ENCODE data around the gene PRKAR1B.
A peak's percentile ranks its signal among the peaks of the same experiment; 100 is the strongest.

PRKAR1B gene

DNA sequence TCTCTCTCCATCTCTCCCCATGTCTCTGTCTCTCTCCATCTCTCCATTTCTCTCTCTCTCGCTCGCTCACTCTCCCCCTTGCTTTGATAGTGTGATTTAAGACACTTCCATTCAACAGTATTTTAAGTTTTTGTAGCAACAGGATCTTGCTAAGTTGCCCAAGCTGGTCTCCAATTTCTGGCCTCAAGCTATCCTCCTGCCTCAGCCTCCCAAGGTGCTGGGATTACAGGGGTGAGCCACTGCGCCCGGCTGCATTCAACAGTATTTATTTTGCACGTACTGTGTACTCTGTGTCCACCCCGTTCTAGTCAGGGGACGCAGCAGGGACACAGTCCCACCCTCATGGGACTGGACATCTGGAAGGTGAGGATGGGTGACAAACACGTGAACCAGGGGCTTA lies 193.0 kb downstream of the PRKAR1B start:
- no peak for DNase-seq

DNA sequence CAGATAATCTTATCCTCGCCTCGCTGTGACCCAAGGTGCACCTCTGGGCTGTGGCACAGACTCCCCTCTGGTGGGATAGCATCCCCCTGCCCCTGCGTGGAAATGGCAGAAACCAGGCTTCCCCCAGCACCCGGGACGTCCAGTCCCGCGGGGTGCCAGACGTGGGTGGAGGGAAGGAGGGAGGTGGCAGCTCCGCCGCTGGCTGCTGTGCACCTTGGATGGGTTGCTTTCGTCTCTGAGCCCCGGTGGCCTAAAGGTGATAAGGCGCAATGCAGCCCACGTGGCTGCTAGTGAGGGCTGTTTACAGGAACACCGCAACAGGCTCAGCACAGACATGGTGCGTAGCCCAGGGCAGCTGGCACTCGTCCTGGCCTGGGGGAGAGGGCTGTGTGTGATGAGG lies 193.8 kb downstream of the PRKAR1B start:
- DNase-seq: no peak

DNA sequence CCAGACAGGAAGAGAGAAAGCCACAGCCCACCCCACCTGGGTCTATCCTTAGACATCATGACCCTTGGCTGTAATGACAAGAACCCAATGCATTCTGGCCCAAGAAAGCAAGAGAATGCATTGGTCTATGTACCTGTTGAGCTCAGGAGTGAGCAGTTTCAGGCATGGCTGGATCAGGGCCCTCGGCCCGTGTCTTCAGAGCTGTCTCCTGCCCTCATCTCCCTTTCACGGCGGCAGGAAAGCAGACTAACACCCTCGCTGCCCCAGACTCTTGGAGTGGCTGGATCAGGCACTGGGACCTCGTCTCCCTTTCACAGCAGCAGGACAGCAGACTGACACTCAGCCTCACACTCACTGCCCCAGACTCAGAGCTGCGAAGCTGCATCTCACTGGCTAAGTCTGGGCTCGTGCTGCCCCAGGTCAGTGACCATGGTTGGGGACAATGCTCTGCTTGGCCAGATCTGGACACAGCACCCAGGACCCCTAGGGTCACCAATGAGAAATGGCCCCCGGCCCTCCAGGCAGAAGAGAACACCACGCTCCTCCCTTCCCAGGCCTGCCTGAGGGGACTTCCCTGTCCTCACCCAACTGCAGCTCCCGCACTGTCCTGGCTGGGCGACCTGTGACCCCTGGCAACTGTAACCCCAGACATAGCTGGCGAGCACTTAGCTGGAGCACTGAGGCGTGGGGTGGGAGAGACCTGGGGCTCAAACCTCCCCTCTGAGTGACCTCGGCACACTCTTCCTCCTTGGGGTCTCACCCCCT lies 194.5 kb downstream of the PRKAR1B start:
- DNase-seq: no peak

DNA sequence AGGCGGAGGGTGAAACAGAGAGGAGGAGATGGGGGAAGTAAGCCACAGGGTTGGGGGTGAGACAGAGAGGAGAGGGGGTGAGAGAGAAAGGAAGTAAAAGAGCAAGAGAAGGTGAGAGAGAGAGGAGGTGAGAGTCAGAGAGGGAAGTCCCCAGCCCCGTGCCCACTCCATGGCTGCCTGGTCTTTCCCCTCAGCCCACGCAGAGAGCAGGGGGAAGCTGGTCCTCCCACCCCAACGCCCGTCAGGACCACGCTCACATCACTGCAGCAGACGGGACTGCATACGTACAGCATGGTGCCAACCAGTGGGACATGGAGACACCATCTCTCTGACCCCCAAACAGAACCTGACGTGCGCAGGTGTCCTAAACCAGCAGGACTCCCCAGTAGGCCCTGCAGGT lies 195.3 kb downstream of the PRKAR1B start:
- DNase-seq: no peak

DNA sequence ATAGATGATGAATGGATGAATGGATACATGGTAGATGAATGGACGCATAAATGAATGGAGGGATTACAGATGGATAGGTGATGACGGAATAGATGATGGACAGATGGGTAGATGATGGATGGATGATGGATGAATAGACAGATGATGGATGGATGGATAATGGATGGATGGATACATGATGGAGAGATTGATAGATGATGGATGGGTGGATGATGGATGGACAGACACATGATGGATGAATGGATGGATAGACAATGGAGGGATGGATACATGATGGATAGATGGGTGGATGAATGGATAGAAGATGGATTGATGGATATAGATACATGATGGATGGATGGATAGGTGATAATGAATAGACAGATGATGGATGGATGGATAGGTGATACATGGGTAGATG lies 198.6 kb downstream of the PRKAR1B start:
- no peak for DNase-seq

DNA sequence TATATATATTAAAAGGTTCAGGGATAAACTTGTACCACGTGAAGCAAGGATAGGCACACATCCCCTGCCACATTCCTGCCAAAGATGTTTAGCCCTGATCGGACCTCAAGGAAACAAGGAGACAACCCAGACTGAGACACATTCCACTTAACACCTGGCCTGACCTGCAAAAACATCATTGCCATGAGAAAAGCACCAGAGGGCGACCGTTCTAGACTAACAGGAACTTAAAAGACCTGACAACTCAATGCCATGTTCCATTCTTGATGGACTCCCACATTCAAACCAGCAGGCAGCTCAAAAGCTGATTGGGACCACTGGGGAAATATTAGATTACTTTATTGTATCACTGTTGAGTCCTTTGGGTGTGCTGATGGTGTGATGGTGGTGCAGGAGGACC lies 199.4 kb downstream of the PRKAR1B start:
- DNase-seq: no peak

DNA sequence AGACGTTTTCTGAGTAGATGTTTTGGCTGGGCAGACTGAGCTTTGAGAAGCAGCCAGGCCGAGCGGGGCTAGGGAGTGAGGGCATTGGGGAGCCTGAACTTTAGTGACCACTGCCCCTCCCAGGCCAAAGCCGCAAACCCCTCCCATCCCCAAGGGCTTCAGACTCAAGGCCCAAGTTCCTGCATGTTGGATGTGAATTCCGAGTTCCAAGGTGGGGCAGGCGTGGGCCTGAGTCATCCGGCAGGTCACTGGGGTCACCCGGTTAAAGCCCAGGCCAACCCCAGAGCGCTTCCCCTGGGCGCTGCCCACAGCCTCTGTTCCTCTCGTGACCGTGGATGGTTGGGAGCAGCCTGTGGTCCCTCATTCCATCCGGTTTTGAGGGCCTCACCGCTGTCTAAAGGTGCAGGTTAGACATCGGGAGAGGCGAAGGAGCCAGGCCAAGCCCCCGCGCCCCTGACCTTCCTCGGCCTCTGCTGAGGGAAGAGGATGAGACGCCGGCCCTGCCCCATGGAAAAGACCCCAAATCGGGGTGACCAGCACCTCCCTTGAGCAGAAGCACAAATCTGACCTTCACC lies 200.5 kb downstream of the PRKAR1B start:
- DNase-seq: no peak

DNA sequence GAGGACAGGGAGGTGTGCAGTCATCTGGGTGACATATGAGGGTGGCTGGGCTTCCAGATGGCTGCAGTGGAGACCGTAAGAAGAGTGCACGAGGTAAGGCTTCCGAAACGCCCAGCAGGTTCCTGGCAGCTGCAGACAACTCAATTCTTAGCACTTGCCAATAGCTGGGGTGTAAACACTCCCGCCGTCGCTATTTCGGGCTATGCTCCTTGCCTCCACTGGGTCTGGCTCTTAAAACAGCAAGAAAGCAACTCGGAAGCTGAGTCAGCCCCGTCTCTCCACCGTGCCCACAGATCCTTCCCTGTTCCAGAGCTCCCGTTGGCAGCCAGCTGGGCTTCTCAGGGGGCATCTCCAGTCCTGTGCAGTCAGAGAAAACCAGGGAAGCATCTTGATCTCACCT lies 201.3 kb downstream of the PRKAR1B start:
- DNase-seq: no peak

DNA sequence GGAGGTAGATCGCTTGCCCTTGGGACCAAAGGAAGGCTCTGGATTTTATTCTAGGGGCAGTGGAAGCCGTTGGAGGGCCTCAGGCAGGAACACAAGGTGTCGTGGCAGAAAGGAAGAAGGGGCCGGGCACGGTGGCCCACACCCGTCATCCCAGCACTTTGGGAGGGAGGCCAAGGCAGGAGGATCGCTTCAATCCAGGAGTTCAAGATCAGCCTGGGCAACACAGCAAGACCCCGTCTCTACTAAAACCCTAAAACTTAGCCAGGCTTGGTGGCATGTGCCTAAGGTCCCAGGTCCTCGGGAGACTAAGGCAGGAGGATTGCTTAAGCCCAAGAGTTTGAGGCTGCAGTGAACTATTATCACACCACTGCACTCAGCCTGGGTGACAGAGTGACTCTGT lies 202.3 kb downstream of the PRKAR1B start:
- no peak for DNase-seq

DNA sequence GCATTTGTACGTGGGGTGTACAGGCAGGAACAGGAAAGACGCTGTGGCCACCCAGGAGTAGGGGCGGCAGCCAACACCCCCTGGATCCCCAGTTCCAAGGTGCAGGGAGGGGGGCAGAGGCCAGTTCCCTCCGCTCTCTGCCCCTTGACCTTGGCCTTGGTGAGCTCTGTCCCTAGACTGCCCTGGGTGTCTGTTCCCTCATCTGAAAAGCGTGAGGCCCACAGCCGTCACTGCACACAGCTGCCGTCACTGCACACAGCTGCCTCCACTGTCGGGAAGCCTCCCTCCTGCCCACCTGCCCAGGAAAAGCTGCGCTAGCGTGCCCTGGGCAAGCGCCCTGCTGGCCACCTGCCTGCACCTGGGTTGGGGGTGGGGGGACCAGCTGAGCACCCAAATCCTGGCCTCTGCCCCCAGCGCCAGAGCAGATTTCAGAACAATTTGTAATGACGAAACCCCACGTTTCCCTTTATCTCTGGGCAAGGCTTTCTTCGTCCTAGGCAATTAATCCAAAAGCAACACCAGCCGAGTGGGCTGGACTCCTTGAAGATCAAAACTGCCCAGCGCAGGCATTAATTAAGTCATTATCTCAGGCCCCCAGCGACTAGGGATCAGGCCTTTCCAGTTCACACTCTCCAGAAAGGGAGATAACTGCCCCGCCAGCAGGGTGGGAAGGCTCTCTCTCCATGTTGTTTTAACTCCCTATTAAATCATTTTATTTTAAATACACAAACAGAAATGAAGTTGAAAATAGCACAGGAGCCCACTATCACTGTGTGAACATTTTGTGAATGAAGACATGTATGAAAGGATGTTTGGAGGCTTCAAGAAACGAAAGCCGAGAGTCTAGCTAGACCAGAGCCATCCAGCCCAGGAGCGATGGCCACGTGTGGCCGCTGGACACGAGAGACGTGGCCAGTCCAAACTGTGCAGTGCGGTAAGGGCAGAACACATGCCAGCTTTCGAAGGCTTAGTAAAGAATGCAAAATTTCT lies 203.4 kb downstream of the PRKAR1B start:
- no peak for DNase-seq

DNA sequence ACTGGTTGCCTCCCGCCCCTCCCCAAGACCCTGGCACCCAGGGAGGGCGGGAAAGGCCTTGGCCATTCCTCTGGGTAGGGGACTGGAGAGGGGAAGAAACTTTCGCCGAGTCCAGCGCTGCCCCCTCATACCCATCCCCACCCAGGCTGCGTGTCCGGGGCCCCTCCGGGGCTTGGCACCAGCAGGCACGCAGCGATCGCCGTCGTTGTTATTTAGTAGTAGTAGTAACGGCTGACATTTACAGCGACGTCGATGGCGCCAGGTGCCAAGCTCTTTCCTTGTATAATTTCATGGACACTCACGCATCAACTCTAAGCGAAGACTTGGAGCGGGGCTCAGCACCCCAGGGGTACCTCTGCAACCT lies 204.1 kb downstream of the PRKAR1B start:
- DNase-seq: no peak

DNA sequence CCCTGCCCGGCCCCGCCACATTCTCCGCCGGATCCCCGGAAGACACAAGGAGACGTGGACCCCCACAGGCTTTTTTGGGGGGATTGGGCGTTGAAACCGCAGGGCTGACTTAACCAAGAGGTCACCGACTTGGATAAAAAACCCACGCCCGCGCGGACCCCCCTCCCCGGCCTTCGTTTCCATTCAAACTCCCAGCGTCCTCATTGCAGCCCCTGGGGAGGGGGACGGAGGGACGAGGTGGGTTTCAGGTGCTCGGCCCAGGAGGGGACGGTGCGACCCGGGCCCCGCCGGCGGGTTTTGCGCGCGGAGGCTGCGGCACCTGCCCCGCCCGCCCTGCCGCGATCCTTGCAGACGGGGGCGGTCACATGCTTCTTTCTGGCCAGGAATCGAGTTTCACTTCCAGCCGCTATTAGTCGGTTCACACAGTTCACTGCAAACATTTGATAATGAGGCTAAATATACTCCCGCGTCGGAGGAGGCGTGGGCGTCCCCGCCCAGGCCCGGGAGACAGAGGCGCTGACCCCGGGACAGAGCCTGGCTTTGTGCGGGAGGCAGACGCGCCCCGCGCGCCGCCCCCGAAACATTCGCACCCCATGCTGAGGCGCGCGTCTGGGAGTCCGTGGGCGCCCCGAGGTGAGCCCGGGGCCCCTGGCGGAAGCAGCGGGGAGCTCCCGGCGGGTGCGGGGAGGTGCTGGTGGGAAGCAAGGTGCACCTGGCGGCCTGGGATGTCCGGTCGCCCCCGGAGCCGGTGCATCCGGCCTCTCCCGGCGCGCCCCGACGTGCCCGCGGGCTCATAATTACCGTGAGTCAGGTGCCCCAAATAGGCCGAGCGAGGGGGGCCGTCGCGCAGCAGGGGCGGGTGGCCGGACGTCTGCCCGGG lies 204.8 kb downstream of the PRKAR1B start:
- DNase-seq: peak; percentile 21

DNA sequence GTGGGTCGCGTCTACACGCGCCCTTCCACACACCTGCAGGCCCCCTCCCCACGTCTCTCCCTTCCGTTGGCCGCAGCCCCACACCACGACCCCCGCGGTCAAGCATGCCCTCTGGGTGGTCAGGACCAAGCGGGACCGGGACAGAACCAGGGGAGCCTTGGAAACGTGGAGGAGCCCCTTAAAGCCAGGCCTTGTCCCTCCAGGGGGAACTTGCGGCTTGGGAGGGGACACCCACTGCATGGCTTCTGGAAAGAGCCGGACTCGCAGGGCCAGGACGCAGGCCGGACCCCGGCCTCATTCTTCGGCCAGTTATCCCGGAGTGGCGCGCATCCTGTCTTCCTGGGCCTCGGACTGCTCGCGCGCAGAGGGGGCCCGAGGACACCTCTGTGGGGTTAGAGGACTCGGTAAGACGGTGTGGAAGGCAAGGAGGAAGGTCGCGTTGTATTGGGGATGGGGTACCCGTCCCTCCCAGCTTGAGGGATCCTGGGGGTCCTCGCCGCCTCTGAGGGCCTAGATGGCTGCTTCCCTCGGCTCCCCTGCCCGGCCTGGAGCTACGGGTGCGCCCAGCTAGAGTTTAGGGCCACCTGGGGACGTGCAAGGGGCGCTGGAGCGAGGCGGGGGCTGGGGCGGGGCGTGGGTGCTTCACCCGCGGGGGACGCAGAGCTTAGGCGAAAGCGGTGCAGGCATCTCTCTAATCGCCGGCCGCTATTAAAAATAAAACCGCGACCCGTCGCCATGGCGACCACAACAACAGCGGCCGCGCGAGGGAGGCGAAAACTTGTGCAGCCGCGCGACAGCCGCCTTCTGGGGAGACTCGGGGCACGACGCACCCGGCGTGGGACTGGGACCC lies 205.6 kb downstream of the PRKAR1B start:
- peak; percentile 26 for DNase-seq

DNA sequence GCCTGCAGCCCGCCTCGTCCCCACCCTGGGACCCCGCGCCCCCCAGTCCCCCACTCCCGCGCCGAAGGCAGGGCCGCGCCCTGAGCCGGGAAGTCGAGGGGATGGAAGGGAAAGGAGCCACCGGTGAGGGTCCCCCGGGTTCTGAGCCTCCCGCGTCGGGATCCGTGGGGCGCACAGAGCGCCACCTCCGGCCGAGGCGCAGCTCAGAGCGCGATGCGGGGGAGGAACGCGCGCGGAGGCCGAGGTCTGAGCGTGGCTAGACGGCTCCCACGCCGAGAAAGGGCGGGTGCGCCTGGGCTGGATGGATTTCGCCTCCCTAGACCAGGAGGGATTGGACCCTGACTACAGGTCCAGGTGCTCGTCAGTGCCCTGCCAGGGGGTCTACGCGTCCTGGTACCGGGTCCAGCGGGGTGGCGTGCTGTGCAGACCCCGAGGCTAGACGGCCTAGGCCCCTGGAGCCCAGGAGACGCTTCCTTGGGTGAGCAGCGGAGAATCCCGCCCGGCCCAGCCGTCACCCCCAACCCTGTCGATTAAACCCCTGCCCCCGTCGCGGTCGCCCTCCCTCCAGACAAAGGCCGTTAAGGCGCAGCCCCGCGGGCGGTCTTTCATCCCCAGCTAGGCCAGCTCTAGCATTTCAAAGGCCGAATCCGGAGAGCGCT lies 206.4 kb downstream of the PRKAR1B start:
- no peak for DNase-seq

DNA sequence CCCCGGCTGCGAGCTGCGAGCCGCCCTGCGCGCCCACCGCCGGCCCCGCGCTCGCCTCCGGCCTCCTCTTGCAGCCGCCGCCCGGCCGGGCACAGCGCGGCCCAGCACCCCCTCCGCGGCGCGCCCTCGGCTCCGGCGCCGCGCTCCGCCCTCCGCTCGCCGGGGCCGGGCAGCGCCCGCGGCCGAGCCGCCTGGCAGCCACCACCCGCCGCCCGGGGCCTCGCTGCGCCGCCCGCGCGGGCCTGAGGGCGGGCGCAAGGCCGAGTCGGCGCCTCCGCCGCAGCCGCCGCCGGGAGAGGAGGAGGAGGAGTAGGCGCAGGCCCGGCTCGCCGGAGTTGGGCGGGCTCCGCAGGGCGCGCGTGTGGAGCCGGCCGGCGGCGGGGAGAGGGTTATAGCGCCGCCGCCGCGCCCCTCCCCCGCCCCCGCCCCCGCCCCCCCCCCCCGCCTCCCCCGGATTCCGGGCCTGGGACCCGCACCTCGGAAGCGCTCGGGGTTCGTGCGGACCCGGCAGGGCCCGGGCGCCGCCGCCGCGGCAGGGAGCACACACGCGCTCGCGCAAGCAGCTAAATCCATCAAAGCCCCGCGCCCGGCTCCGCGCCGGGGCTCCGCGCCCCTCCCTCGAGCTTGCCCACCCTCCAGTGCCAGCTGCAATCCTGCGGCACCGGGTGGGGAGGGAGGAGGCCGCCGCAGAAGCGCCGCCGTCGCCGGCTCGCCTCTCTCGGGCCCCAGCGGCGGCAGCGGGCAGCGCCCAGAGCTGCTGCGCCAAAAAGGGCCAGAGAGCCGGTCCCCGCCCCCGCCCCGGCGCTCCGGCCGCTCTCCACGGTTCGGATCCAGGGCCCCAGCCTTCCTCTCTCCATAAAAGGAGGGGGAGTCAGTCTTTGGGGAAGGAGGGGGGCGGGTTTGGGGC lies 207.3 kb downstream of the PRKAR1B start, which contains the start of gene PDGFA:
Gene PDGFA, minus strand, starts transcription at position 363 of the 907 bp plus-strand sequence. CDS start 845 bp downstream, outside the sequence.
- DNase-seq: peak; percentile 40

DNA sequence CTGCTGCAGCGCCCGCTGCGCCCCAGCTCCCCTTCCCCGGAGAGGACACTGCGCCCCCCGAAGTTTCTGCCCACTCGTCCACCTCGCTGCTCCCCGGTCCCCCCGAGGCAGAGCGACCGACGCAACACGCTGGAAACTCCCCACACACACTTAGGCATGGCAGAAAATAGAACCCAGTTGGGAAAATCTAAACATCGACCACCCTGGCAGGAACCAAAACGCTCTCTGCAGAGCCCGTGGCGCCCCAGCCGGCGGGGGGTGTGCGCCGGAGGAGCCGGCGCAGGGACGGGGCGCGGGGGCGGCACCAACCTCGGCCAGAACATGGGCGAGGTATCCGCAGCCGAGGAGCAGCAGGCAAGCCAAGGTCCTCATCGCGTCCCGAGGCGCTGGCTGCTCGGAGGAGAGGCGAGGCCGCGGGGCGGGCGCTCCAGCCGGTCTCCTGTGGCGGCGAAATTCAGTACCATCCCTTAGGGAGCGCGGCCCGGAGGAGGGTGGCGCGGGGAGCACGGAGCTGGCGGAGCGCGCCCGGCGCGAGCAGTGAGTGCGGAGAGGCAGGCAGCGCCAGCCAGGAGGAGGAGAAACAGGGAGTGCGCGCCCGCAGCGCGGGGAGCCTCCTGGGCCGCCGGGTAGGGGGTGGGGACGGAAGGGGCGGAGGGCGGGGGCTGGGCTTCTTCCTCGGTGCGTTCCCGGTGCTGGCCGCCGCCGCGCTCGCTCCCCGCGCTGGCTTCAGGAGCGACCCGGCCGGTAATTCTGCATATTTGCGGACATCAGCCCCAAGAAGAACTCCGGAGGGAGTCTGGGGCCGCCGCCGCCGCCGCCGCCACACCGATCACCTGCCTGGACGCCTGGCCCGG lies 208.2 kb downstream of the PRKAR1B start:
- peak; percentile 53 for DNase-seq

DNA sequence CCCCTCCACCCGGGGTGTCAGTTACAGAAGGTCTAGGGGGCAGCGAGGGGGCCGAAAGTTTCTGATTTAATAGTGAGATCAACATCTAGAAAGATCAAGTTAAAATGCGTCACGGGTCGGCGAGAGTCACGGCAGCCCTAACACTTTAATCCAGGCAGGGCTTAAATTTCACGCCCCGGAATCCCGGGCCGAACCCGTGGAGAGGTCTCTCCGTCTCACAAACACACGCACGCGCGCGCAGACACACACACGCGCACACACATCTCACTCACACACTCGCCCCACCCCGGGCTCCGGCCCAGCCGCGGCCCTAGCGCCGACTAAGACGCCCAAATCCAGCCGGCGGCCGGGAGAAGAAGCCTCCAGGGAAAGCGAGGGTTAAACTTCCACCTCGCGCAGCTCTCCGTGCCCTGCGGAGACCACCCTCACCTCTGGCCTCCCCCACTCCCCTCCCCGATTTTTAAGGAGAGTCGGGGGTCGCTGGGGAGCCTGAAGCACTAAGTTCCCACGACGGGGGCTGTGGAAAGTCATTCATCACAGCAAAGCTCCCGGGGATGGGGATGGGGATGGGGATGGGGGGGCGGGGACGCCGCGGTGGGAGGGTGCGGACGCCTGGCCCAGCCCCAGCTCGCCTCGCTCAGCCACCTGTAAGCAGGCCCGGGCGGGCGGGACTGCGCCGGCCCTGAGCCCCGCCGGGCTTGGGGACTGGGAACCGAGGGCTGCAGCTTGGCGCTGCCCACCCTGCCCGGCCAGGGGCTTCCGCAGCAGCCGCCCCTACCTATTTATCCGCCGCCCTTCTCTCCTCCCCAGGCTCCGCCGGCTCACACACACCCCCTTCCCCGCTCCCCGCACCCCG lies 209.1 kb downstream of the PRKAR1B start:
- peak; percentile 13 for DNase-seq

All from activated CD4-positive, alpha-beta T cell treated with anti-CD3 and anti-CD28 coated beads, Interleukin-10, Interleukin-2, amounts not matched to agents 100 ng/mL and 50 ng/mL, durations not matched to agents 16 hours and 8 hours (primary cell).